H1 (cell line): ENCODE results near the gene TIGD6. TPM values are rescaled to one million over a fixed set of nuclear protein-coding genes. Genes with fewer than 3 reads are reported as not detected.

Experiments used
- CBX5 ChIP-seq: fragments of 300-800, 300-1000 bp; sonication (generic); IDR thresholded peaks from 2 replicates; pipeline ENCODE4 v1.7.1; 2016; ENCODE audit warnings: antibody characterized with exemption, low read length, low read depth
- FOSL1 ChIP-seq: IDR thresholded peaks from 2 replicates; pipeline ENCODE4 v1.6.1; 2011; ENCODE audit warnings: mild to moderate bottlenecking, low read depth, low read length, moderate library complexity; ENCODE audit not compliant: insufficient read depth
- GTF2F1 ChIP-seq: IDR thresholded peaks from 2 replicates; pipeline ENCODE4 v1.6.1; 2012; ENCODE audit warnings: low read depth, low read length, improper control_type of control experiment, borderline replicate concordance
- KDM1A ChIP-seq: fragments of 200-600, 300-600 bp; sonication (generic); IDR thresholded peaks from 2 replicates; pipeline ENCODE4 v1.7.1; 2016; ENCODE audit warnings: mild to moderate bottlenecking, low read length, borderline replicate concordance
- RNF2 ChIP-seq: fragments of 200-900, 300-1000 bp; sonication (generic); IDR thresholded peaks from 2 replicates; pipeline ENCODE4 v1.7.1; 2016; ENCODE audit warnings: borderline replicate concordance, low read depth, mild to moderate bottlenecking, antibody characterized with exemption, low read length; ENCODE audit not compliant: poor library complexity, severe bottlenecking; ENCODE audit errors: missing control alignments
- SIN3A ChIP-seq, 2 experiments: IDR thresholded peaks in 1 of 2; conservative IDR thresholded peaks in 1 of 2; 2 replicates each; pipeline ENCODE4 v1.6.1; 2011 to 2012; ENCODE audit warnings: low read length in 2 of 2, improper control_type of control experiment in 1 of 2, low read depth in 1 of 2, mild to moderate bottlenecking in 1 of 2
- ZNF274 ChIP-seq: IDR thresholded peaks from 2 replicates; pipeline ENCODE4 v1.7.0; 2012; ENCODE audit warnings: low read length, borderline replicate concordance; ENCODE audit errors: extremely low read depth
- polyA plus RNA-seq, 7 experiments: library from polyadenylated mRNA; depleted of rRNA in 3 of 7; stranded (reverse) in 5 of 7; unstranded in 2 of 7; fragments of >200 nt in 5 of 7; fragments of 200-250 nt in 2 of 7; gene quantifications; 1 replicate in 5 of 7; 2 replicates in 1 of 7; 4 replicates in 1 of 7; pipeline versions ENCODE4 v1.2.1 to v1.2.3, GENCODE V29; 2011 to 2013; ENCODE audit warnings: missing spikeins in 2 of 7, mixed read lengths in 2 of 7
- total RNA-seq: library from RNA; stranded (reverse); fragmentation: NEBNext Ultra II Directional; extraction: Animal tissue kit (Norgen Biotek cat#: 25700); gene quantifications from 2 replicates; pipeline ENCODE4 v1.2.1, GENCODE V29; 2021

The TIGD6 gene
- total and polyA plus RNA-seq, 2 of the 8 experiments (the other 6 are each of a cell fraction or from before 2014, with no cell fraction given): 1.3 to 2.4 TPM

GRCh38 chr5:149960272-149961185 lies 39.9 kb downstream of the TIGD6 start, which contains the start of gene SLC26A2 (continued):
- TF ChIP-seq FOSL1 (no peak), SIN3A (conservative IDR thresholded peaks at IDR 0.05 in 1 of 2, IDR thresholded peaks at IDR 0.05 in 1 of 2; ENCODE audit: low read depth in 1 of 2, low read length in 2 of 2) (peak in 1 of 2 experiments; percentile 16; a peak in 1 of 4 replicates), CBX5 (no peak), RNF2 (no peak), ZNF274 (no peak), KDM1A (no peak), GTF2F1 (0 out of 2 replicates have a peak, but pooled peaks have one; percentile 19)
